ENCODE results near the gene ZBTB40. TPM values are rescaled to one million over a fixed set of nuclear protein-coding genes. Genes with fewer than 3 reads are reported as not detected.

Gene ZBTB40
- total RNA-seq, 1 experiment from 2014 or later, result 11.1 TPM

GRCh38 chr1:22545141-22545540, 93.5 kb downstream of the ZBTB40 start:
- no peaks in the 10 kb centered on the region for H3K27me3 ChIP-seq (ENCODE audit: low read length)
- H3K9me3 ChIP-seq (ENCODE audit: low read length), result no peaks in the 10 kb centered on the region
- no peak overlapping the region for H3K4me3 ChIP-seq (ENCODE audit: low read length)
- no peak overlapping the region for H3K27ac ChIP-seq (ENCODE audit: low read length)
- no peak for DNase-seq
- no peak overlapping the region for H2AFZ ChIP-seq (ENCODE audit: low read length)
- H3K36me3 ChIP-seq (ENCODE audit: insufficient read depth, low read length), result no peaks in the 10 kb centered on the region
- no peaks in the 10 kb centered on the region for H3K9me2 ChIP-seq (replicated peaks; ENCODE audit: insufficient read depth, low read length)
- no peaks in the 10 kb centered on the region for H4K20me1 ChIP-seq (ENCODE audit: insufficient read depth, low read depth, low read length)
- no peaks in the 10 kb centered on the region for H3K79me2 ChIP-seq (ENCODE audit: low read length)
- no peaks in the 10 kb centered on the region for H3K4me1 ChIP-seq (ENCODE audit: low read length)
- no peak overlapping the region for H3K4me2 ChIP-seq (ENCODE audit: low read depth, low read length, poor library complexity, severe bottlenecking)
- no peak overlapping the region for H3K9ac ChIP-seq (ENCODE audit: low read length)

- Histone ChIP-seq H3K27ac (ENCODE audit: low read length) (no peak overlapping the region), H3K36me3 (ENCODE audit: insufficient read depth, low read length) (no peaks in the 10 kb centered on the region), H4K20me1 (ENCODE audit: insufficient read depth, low read depth, low read length) (no peaks in the 10 kb centered on the region), H3K4me3 (ENCODE audit: low read length) (no peak overlapping the region), H3K4me1 (ENCODE audit: low read length) (no peaks in the 10 kb centered on the region), H3K27me3 (ENCODE audit: low read length) (no peaks in the 10 kb centered on the region), H3K4me2 (ENCODE audit: low read depth, low read length, poor library complexity, severe bottlenecking) (no peak overlapping the region), H3K79me2 (ENCODE audit: low read length) (no peaks in the 10 kb centered on the region), H3K9me2 (replicated peaks; ENCODE audit: insufficient read depth, low read length) (no peaks in the 10 kb centered on the region), H3K9ac (ENCODE audit: low read length) (no peak overlapping the region), H3K9me3 (ENCODE audit: low read length) (no peaks in the 10 kb centered on the region), H2AFZ (ENCODE audit: low read length) (no peak overlapping the region)
- no peak for DNase-seq
Measured at GRCh38 chr1:22547186-22547817, 95.7 kb downstream of the ZBTB40 start.

- no peaks in the 10 kb centered on the region for H3K9me2 ChIP-seq (replicated peaks; ENCODE audit: insufficient read depth, low read length)
- H3K27ac ChIP-seq (ENCODE audit: low read length), result no peak overlapping the region
- H3K36me3 ChIP-seq (ENCODE audit: insufficient read depth, low read length), result no peaks in the 10 kb centered on the region
- no peaks in the 10 kb centered on the region for H3K27me3 ChIP-seq (ENCODE audit: low read length)
- H3K79me2 ChIP-seq (ENCODE audit: low read length), result no peaks in the 10 kb centered on the region
- DNase-seq, result no peak
- H3K9ac ChIP-seq (ENCODE audit: low read length), result no peak overlapping the region
- no peak overlapping the region for H3K4me3 ChIP-seq (ENCODE audit: low read length)
- no peaks in the 10 kb centered on the region for H4K20me1 ChIP-seq (ENCODE audit: insufficient read depth, low read depth, low read length)
- no peaks in the 10 kb centered on the region for H3K9me3 ChIP-seq (ENCODE audit: low read length)
- no peak overlapping the region for H3K4me2 ChIP-seq (ENCODE audit: low read depth, low read length, poor library complexity, severe bottlenecking)
- H3K4me1 ChIP-seq (ENCODE audit: low read length), result no peaks in the 10 kb centered on the region
- no peak overlapping the region for H2AFZ ChIP-seq (ENCODE audit: low read length)
Measured at GRCh38 chr1:22547818-22548462, 96.3 kb downstream of the ZBTB40 start.

- H3K79me2 ChIP-seq (ENCODE audit: low read length), result no peaks in the 10 kb centered on the region
Measured at GRCh38 chr1:22550021-22550420, 98.4 kb downstream of the ZBTB40 start.

GRCh38 chr1:22551591-22551990, 99.9 kb downstream of the ZBTB40 start:
- Histone ChIP-seq H3K9me2 (replicated peaks; ENCODE audit: insufficient read depth, low read length) (no peaks in the 10 kb centered on the region), H3K4me3 (ENCODE audit: low read length) (no peak overlapping the region), H3K36me3 (ENCODE audit: insufficient read depth, low read length) (no peaks in the 10 kb centered on the region), H3K27me3 (ENCODE audit: low read length) (no peaks in the 10 kb centered on the region), H3K4me2 (ENCODE audit: low read depth, low read length, poor library complexity, severe bottlenecking) (no peak overlapping the region), H4K20me1 (ENCODE audit: insufficient read depth, low read depth, low read length) (no peaks in the 10 kb centered on the region), H2AFZ (ENCODE audit: low read length) (no peak overlapping the region), H3K9ac (ENCODE audit: low read length) (no peak overlapping the region), H3K4me1 (ENCODE audit: low read length) (no peaks in the 10 kb centered on the region), H3K79me2 (ENCODE audit: low read length) (no peaks in the 10 kb centered on the region), H3K27ac (ENCODE audit: low read length) (no peak overlapping the region), H3K9me3 (ENCODE audit: low read length) (no peaks in the 10 kb centered on the region)
- DNase-seq, result no peak

More at GRCh38 chr1:22550021-22550420, 98.4 kb downstream of the ZBTB40 start:
- H3K27me3 ChIP-seq (ENCODE audit: low read length), result no peaks in the 10 kb centered on the region
- H3K9me3 ChIP-seq (ENCODE audit: low read length), result no peaks in the 10 kb centered on the region
- no peak overlapping the region for H3K4me2 ChIP-seq (ENCODE audit: low read depth, low read length, poor library complexity, severe bottlenecking)
- H3K4me1 ChIP-seq (ENCODE audit: low read length), result no peaks in the 10 kb centered on the region
- H2AFZ ChIP-seq (ENCODE audit: low read length), result no peak overlapping the region
- H3K9ac ChIP-seq (ENCODE audit: low read length), result no peak overlapping the region
- no peak for DNase-seq
- H3K36me3 ChIP-seq (ENCODE audit: insufficient read depth, low read length), result no peaks in the 10 kb centered on the region
- no peaks in the 10 kb centered on the region for H3K9me2 ChIP-seq (replicated peaks; ENCODE audit: insufficient read depth, low read length)
- no peak overlapping the region for H3K4me3 ChIP-seq (ENCODE audit: low read length)
- H4K20me1 ChIP-seq (ENCODE audit: insufficient read depth, low read depth, low read length), result no peaks in the 10 kb centered on the region
- H3K27ac ChIP-seq (ENCODE audit: low read length), result no peak overlapping the region

- H3K4me3 ChIP-seq (ENCODE audit: low read length), result no peak overlapping the region
- no peak overlapping the region for H3K4me2 ChIP-seq (ENCODE audit: low read depth, low read length, poor library complexity, severe bottlenecking)
- H3K79me2 ChIP-seq (ENCODE audit: low read length), result no peaks in the 10 kb centered on the region
- no peaks in the 10 kb centered on the region for H3K9me2 ChIP-seq (replicated peaks; ENCODE audit: insufficient read depth, low read length)
- H3K27ac ChIP-seq (ENCODE audit: low read length), result no peak overlapping the region
- H4K20me1 ChIP-seq (ENCODE audit: insufficient read depth, low read depth, low read length), result no peaks in the 10 kb centered on the region
- no peak overlapping the region for H2AFZ ChIP-seq (ENCODE audit: low read length)
- no peaks in the 10 kb centered on the region for H3K36me3 ChIP-seq (ENCODE audit: insufficient read depth, low read length)
- DNase-seq, result no peak
- H3K27me3 ChIP-seq (ENCODE audit: low read length), result no peaks in the 10 kb centered on the region
- H3K9me3 ChIP-seq (ENCODE audit: low read length), result no peaks in the 10 kb centered on the region
- H3K4me1 ChIP-seq (ENCODE audit: low read length), result no peaks in the 10 kb centered on the region
- H3K9ac ChIP-seq (ENCODE audit: low read length), result no peak overlapping the region
Measured at GRCh38 chr1:22552021-22552420, 100.4 kb downstream of the ZBTB40 start.

DNA sequence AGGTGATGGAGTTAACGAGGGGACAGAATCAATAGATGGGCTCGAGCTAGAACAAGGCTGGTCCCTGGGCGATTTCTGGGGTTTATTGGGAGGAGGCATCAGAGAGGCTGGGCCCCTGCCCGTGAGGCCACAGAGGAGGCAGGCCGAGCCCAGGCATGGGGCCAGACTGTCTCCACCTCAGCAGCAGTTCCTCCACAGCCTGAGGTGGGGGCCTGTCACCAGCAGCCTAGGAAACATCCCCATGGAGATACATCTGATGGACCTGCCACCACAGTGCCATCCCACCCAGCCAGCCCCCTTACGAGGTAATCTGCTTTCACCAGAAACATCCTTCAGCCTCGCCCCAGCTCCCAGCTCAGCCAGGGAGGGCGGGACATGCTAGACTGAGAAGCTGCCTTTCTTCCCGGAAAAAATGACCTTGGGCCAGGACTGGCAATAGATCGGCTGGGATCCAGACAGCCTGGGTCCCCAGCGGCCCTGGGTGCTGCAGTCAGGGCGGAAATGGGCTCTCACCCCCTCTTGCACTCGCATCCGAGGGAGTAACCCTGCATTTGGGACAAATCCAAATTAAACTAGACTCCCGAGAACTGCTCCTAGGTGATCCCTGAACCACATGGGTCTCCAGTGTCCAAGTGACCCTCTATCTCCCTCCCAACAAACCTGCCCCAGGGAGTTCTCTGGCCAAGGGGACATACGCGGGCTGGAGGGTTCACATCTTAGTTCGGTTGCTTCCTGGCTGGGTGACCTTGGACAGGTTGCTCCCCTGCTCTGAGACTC, 101.6 kb downstream of the ZBTB40 start:
- no peak overlapping the region for H2AFZ ChIP-seq (ENCODE audit: low read length)
- H3K4me1 ChIP-seq (ENCODE audit: low read length), result no peaks in the 10 kb centered on the region
- H3K27ac ChIP-seq (ENCODE audit: low read length), result no peak overlapping the region
- no peak overlapping the region for H3K4me2 ChIP-seq (ENCODE audit: low read depth, low read length, poor library complexity, severe bottlenecking)
- H3K9me3 ChIP-seq (ENCODE audit: low read length), result no peaks in the 10 kb centered on the region
- H3K4me3 ChIP-seq (ENCODE audit: low read length), result no peak overlapping the region
- DNase-seq, result no peak
- H3K27me3 ChIP-seq (ENCODE audit: low read length), result no peaks in the 10 kb centered on the region
- H4K20me1 ChIP-seq (ENCODE audit: insufficient read depth, low read depth, low read length), result no peaks in the 10 kb centered on the region
- no peaks in the 10 kb centered on the region for H3K9me2 ChIP-seq (replicated peaks; ENCODE audit: insufficient read depth, low read length)
- H3K36me3 ChIP-seq (ENCODE audit: insufficient read depth, low read length), result no peaks in the 10 kb centered on the region
- no peaks in the 10 kb centered on the region for H3K79me2 ChIP-seq (ENCODE audit: low read length)
- H3K9ac ChIP-seq (ENCODE audit: low read length), result no peak overlapping the region

DNA sequence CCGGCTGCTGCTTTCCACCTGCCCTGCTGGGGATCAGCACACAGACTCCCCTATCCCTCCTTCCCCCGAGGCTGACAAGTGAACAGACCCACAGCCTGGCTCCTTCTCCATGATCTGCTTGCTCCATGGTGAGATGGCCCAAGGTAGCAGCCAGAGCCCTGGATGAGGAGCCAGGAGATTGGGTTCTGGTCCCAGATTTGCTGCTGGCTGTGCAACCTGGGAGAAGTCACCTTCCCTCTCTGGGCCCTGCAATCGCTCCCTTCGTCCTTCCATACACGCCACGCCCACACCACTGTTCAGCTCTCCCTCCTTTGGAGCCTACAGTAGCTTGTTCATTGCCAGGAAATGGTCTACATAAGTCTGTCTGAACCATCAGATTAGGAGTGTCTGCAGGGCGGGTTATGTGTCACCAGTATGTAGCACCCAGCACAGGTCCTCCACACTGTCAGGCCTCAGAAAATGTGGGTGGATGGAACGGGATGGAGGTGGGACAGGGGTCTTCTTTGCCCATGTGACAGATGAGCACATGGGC, 102.4 kb downstream of the ZBTB40 start:
- Histone ChIP-seq H3K4me2 (ENCODE audit: low read depth, low read length, poor library complexity, severe bottlenecking) (no peak overlapping the region), H3K9ac (ENCODE audit: low read length) (no peak overlapping the region), H3K4me3 (ENCODE audit: low read length) (no peak overlapping the region)

More for the DNA sequence above, 102.4 kb downstream of the ZBTB40 start:
- no peaks in the 10 kb centered on the region for H4K20me1 ChIP-seq (ENCODE audit: insufficient read depth, low read depth, low read length)
- H3K27me3 ChIP-seq (ENCODE audit: low read length), result no peaks in the 10 kb centered on the region
- H2AFZ ChIP-seq (ENCODE audit: low read length), result no peak overlapping the region
- no peaks in the 10 kb centered on the region for H3K36me3 ChIP-seq (ENCODE audit: insufficient read depth, low read length)
- DNase-seq, result no peak
- no peak overlapping the region for H3K27ac ChIP-seq (ENCODE audit: low read length)
- H3K79me2 ChIP-seq (ENCODE audit: low read length), result no peaks in the 10 kb centered on the region
- H3K9me2 ChIP-seq (replicated peaks; ENCODE audit: insufficient read depth, low read length), result no peaks in the 10 kb centered on the region
- H3K4me1 ChIP-seq (ENCODE audit: low read length), result no peaks in the 10 kb centered on the region
- H3K9me3 ChIP-seq (ENCODE audit: low read length), result no peaks in the 10 kb centered on the region
